ENCODE measurements around the gene PPP1R15B. TPM values are rescaled to one million over a fixed set of nuclear protein-coding genes. Genes with fewer than 3 reads are reported as not detected.

Gene PPP1R15B
- total and polyA plus RNA-seq, 4 donors: 13.0 to 54.0 (median 26.1) TPM

Small RNA genes within 50 kb of the gene (small RNA-seq; reads per million reads assigned to genes)
- not detected for gene AL606489.2

Other genes with a start within 250 kb of the PPP1R15B start
- under 1 TPM; 0.05 to 0.25 TPM for gene REN, start 245.5 kb downstream of the PPP1R15B start, total RNA-seq
- under 1 TPM in 1 of 2 donors, not detected in 1; 0.15 TPM for gene REN, start 245.5 kb downstream of the PPP1R15B start, polyA plus RNA-seq
- under 1 TPM in 1 of 2 donors, not detected in 1; 0.50 TPM for gene KISS1, start 215.3 kb downstream of the PPP1R15B start, total RNA-seq
- 1 to 10 TPM in 1 of 2 donors, not detected in 1; 1.4 TPM for gene KISS1, start 215.3 kb downstream of the PPP1R15B start, polyA plus RNA-seq
- 10 to 100 TPM; 14.1 to 24.8 TPM for gene GOLT1A, start 197.8 kb downstream of the PPP1R15B start, total RNA-seq
- gene GOLT1A, start 197.8 kb downstream of the PPP1R15B start, polyA plus RNA-seq: 100 to 1,000 TPM in 1 of 2 donors, 10 to 100 TPM in 1; 80.6 to 103 TPM
- 10 to 100 TPM in 1 of 2 donors, 1 to 10 TPM in 1; 5.3 to 12.8 TPM for gene PLEKHA6, start 51.9 kb downstream of the PPP1R15B start, total RNA-seq
- 1 to 10 TPM; 6.7 to 8.5 TPM for gene PLEKHA6, start 51.9 kb downstream of the PPP1R15B start, polyA plus RNA-seq
- gene PIK3C2B, start 83.0 kb upstream of the PPP1R15B start, total RNA-seq: 10 to 100 TPM in 1 of 2 donors, 1 to 10 TPM in 1; 6.8 to 14.9 TPM
- gene PIK3C2B, start 83.0 kb upstream of the PPP1R15B start, polyA plus RNA-seq: 1 to 10 TPM; 2.8 to 4.1 TPM
- 10 to 100 TPM; 33.1 to 56.5 TPM for gene MDM4, start 104.6 kb upstream of the PPP1R15B start, total RNA-seq
- 10 to 100 TPM in 1 of 2 donors, 1 to 10 TPM in 1; 1.4 to 10.0 TPM for gene MDM4, start 104.6 kb upstream of the PPP1R15B start, polyA plus RNA-seq